ENCODE measurements around the gene CCDC116. TPM values are rescaled to one million over a fixed set of nuclear protein-coding genes. Genes with fewer than 3 reads are reported as not detected.

Gene CCDC116
- total and polyA plus RNA-seq, 11 donors: 0.18 to 1.3 (median 0.26) TPM; not detected in 4

DNA sequence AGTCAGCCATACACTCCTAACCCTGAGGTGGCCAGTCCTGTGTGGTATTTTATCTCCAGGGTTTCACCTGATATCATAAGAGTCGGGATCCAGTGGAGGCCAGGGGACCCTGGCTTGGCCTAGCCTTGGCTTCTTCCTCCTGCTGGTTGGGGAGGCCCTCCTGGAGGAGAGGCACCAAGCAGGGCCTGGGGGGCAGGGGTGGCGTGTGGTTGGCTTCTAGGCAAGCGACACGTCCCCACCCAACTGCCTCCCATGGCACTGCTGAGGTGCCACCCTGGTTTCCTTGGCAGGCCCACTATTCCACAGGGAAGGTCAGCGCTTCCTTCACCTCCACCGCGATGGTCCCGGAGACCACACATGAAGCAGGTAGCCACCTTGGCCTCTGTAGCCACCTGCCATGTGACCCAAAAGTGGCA is 53.6 kb downstream of the CCDC116 start:
- H3K4me1 ChIP-seq: peaks cover 0 to 5% (median 0%) of the 10 kb centered on the region in 12 donors
- intact Hi-C loops (cut with DNase I): no loop called here

More for the DNA sequence above, 53.6 kb downstream of the CCDC116 start:
- WGBS, 4 donors: 86 to 95% (median 93%) methylated on average over 5 to 8 of the region's 8 CpGs
- H3K27ac ChIP-seq: no peak overlapping the region
- H3K9me3 ChIP-seq: no peaks in the 10 kb centered on the region
- no peak for DNase-seq
- peaks cover 3 to 96% (median 86%) of the 10 kb centered on the region in 9 donors for H3K36me3 ChIP-seq
- ATAC-seq: no peak
- H3K27me3 ChIP-seq: no peaks in the 10 kb centered on the region
- H3K4me3 ChIP-seq: no peak overlapping the region
- TF ChIP-seq, protein P1, sequence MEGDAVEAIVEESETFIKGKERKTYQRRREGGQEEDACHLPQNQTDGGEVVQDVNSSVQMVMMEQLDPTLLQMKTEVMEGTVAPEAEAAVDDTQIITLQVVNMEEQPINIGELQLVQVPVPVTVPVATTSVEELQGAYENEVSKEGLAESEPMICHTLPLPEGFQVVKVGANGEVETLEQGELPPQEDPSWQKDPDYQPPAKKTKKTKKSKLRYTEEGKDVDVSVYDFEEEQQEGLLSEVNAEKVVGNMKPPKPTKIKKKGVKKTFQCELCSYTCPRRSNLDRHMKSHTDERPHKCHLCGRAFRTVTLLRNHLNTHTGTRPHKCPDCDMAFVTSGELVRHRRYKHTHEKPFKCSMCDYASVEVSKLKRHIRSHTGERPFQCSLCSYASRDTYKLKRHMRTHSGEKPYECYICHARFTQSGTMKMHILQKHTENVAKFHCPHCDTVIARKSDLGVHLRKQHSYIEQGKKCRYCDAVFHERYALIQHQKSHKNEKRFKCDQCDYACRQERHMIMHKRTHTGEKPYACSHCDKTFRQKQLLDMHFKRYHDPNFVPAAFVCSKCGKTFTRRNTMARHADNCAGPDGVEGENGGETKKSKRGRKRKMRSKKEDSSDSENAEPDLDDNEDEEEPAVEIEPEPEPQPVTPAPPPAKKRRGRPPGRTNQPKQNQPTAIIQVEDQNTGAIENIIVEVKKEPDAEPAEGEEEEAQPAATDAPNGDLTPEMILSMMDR (IDR thresholded peaks at IDR 0.05): no peak
- TF ChIP-seq POLR2A (IDR thresholded peaks at IDR 0.05): no peak

MicroRNA genes within 50 kb of the gene (microRNA counts, 767-probe panel; counts per million panel counts)
- microRNA hsa-miR-130b-3p: 1,960 to 1,966 counts per million in 2 donors
- microRNA hsa-miR-301b: 71.6 to 1,208 counts per million in 2 donors

Small RNA genes lying within 50 kb of the gene (microRNA-seq; reads per million reads assigned to microRNA genes)
- gene MIR130B (94.2 to 252 (median 180) reads per million in 4 donors), gene MIR301B (0 to 6.2 (median 0.67) reads per million in 4 donors)

Other genes with a start within 250 kb of the CCDC116 start
- under 1 TPM in 5 of 9 donors, not detected in 4; 0.05 to 0.38 (median 0.12) TPM for gene RIMBP3B, start 249.0 kb upstream of the CCDC116 start, total RNA-seq
- under 1 TPM in 1 of 2 donors, not detected in 1; 0.06 TPM for gene RIMBP3B, start 249.0 kb upstream of the CCDC116 start, polyA plus RNA-seq
- 1 to 10 TPM; 1.1 to 2.8 (median 2.0) TPM for gene HIC2, start 215.4 kb upstream of the CCDC116 start, total RNA-seq
- gene HIC2, start 215.4 kb upstream of the CCDC116 start, polyA plus RNA-seq: 1 to 10 TPM; 1.4 to 1.6 TPM
- 1 to 10 TPM in 1 of 9 donors, under 1 TPM in 7, not detected in 1; 0.14 to 1.7 (median 0.47) TPM for gene TMEM191C, start 165.4 kb upstream of the CCDC116 start, total RNA-seq
- gene TMEM191C, start 165.4 kb upstream of the CCDC116 start, polyA plus RNA-seq: under 1 TPM; 0.35 to 0.76 TPM
- gene RIMBP3C, start 81.3 kb upstream of the CCDC116 start, total RNA-seq: under 1 TPM in 4 of 9 donors, not detected in 5; 0.08 to 0.37 (median 0.19) TPM
- gene RIMBP3C, start 81.3 kb upstream of the CCDC116 start, polyA plus RNA-seq: not detected
- gene UBE2L3, start 65.0 kb upstream of the CCDC116 start, total RNA-seq: 10 to 100 TPM; 42.9 to 73.1 (median 50.3) TPM
- gene UBE2L3, start 65.0 kb upstream of the CCDC116 start, polyA plus RNA-seq: 10 to 100 TPM; 63.8 to 64.8 TPM
- gene YDJC, start 2.7 kb upstream of the CCDC116 start, total RNA-seq: 10 to 100 TPM in 2 of 9 donors, 1 to 10 TPM in 7; 3.0 to 19.8 (median 5.4) TPM
- gene YDJC, start 2.7 kb upstream of the CCDC116 start, polyA plus RNA-seq: 10 to 100 TPM in 1 of 2 donors, 1 to 10 TPM in 1; 8.1 to 17.5 TPM
- gene SDF2L1, start 9.5 kb downstream of the CCDC116 start, total RNA-seq: 10 to 100 TPM; 14.1 to 54.1 (median 24.5) TPM
- 100 to 1,000 TPM in 1 of 2 donors, 10 to 100 TPM in 1; 22.7 to 226 TPM for gene SDF2L1, start 9.5 kb downstream of the CCDC116 start, polyA plus RNA-seq
- gene PPIL2, start 33.3 kb downstream of the CCDC116 start, total RNA-seq: 10 to 100 TPM; 13.5 to 31.0 (median 23.8) TPM
- 10 to 100 TPM; 23.2 to 25.8 TPM for gene PPIL2, start 33.3 kb downstream of the CCDC116 start, polyA plus RNA-seq
- gene YPEL1, start 103.0 kb downstream of the CCDC116 start, total RNA-seq: 10 to 100 TPM in 1 of 9 donors, 1 to 10 TPM in 8; 6.3 to 10.0 (median 7.5) TPM
- gene YPEL1, start 103.0 kb downstream of the CCDC116 start, polyA plus RNA-seq: 1 to 10 TPM; 2.5 to 2.8 TPM
- 100 to 1,000 TPM in 6 of 9 donors, 10 to 100 TPM in 3; 30.1 to 140 (median 106) TPM for gene MAPK1, start 234.9 kb downstream of the CCDC116 start, total RNA-seq
- gene MAPK1, start 234.9 kb downstream of the CCDC116 start, polyA plus RNA-seq: 10 to 100 TPM in 1 of 2 donors, 1 to 10 TPM in 1; 8.0 to 31.8 TPM